Bronchial epithelial cell (primary cell): ENCODE measurements around the gene GRM5. TPM values are rescaled to one million over a fixed set of nuclear protein-coding genes. Genes with fewer than 3 reads are reported as not detected.
A peak's percentile ranks its signal among the peaks of the same experiment; 100 is the strongest.

Experiments
- DNase-seq: peaks from one replicate; pipeline ENCODE4 v3.0.0-alpha.2; 2010; ENCODE audit warnings: low read depth
- FAIRE-seq: peaks from 2 replicates; lab custom pipeline; 2011; peaks lifted over from hg19 to GRCh38; lab: Jason Lieb, UNC
- H3K27me3 ChIP-seq: 2 replicates; pipeline ENCODE4 v1.5.1; 2011; ENCODE audit warnings: low read length; ENCODE audit not compliant: control insufficient read depth, insufficient read depth
- H3K36me3 ChIP-seq: 2 replicates; pipeline ENCODE4 v1.5.1; 2011; ENCODE audit warnings: low read length; ENCODE audit not compliant: control insufficient read depth, insufficient read depth
- H3K4me3 ChIP-seq: 2 replicates; pipeline ENCODE4 v1.5.1; 2011; ENCODE audit warnings: mild to moderate bottlenecking, low read depth, low read length, control low read depth
- total RNA-seq: library from RNA; depleted of rRNA; stranded (reverse); fragments of >200 nt; gene quantifications from 2 replicates; pipeline ENCODE4 v1.2.1, GENCODE V29; 2014
- TF ChIP-seq, protein P1 (sequence below): IDR thresholded peaks from 2 replicates; pipeline ENCODE4 v1.5.1; 2011; ENCODE audit warnings: mild to moderate bottlenecking, moderate library complexity, low read length, control low read depth, inconsistent platforms; ENCODE audit not compliant: insufficient read depth, severe bottlenecking

GRM5 gene
- total RNA-seq, 1 donor from 2014 or later = not detected

DNA sequence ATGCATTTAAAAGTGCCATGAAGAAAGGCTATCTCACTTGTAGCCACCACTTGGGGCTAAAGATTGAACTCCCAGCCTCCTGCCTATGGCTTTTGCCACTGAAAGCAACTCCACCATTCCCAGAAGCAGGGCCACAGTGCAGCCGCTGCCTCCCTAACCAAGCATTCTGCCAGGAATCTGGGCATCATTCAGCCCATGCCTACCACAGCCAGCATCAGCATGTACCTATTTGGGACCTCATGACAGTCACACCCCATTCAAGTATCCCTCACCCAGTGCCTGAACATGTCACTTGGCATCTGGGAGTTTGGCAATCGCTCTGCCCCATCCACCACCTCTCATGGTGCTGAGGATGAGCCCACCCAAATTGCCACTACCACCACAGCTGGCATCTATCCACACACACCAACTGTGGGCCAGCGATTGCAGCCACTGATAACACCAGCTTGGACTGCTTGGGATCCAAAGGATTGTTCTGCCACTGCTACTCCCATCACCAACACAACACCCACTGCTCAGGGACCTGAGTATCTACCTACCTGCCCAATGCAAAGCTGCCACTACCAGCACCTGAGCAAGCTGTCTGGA, 234.4 kb downstream of the GRM5 start:
- peak; percentile 93 for FAIRE-seq
- Histone ChIP-seq H3K36me3 (no peaks in the 10 kb centered on the region), H3K4me3 (no peak overlapping the region), H3K27me3 (peaks cover 1% of the 10 kb centered on the region)
- TF ChIP-seq, protein P1, sequence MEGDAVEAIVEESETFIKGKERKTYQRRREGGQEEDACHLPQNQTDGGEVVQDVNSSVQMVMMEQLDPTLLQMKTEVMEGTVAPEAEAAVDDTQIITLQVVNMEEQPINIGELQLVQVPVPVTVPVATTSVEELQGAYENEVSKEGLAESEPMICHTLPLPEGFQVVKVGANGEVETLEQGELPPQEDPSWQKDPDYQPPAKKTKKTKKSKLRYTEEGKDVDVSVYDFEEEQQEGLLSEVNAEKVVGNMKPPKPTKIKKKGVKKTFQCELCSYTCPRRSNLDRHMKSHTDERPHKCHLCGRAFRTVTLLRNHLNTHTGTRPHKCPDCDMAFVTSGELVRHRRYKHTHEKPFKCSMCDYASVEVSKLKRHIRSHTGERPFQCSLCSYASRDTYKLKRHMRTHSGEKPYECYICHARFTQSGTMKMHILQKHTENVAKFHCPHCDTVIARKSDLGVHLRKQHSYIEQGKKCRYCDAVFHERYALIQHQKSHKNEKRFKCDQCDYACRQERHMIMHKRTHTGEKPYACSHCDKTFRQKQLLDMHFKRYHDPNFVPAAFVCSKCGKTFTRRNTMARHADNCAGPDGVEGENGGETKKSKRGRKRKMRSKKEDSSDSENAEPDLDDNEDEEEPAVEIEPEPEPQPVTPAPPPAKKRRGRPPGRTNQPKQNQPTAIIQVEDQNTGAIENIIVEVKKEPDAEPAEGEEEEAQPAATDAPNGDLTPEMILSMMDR = no peak
- no peak for DNase-seq

DNA sequence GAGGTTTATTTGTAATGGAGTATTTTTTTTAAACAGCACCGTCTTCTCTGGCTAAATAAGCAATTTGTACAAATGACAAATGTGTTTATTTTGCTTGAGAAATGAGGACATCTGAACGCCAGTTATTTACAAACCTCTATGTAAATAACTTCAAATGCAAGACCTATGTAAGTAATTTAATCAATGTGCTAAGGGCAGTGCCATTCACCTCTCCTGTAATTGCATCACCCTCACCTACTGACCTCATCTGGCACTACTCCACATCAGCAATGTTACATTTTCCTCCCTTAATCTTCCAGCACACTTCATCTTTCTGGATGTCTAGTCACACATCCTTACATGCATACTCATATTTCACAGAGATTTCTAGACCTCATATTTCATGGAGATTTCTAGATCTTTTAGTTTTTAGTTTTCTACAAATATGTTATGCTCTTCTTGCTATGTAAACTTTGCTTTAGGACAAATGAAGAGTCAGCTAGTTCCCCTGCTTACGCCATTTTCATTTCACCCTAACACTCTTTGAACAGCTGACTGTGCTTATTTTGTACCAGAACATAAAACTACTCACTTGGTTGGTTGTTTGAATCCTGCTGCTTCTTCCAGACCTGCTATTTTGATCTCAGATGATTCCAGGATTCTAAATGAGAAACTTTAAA, 238.6 kb downstream of the GRM5 start:
- FAIRE-seq (no peak), DNase-seq (peak; percentile 38)
- TF ChIP-seq, protein P1 = no peak
- Histone ChIP-seq H3K4me3 (no peak overlapping the region), H3K27me3 (peaks cover 1% of the 10 kb centered on the region), H3K36me3 (no peaks in the 10 kb centered on the region)

DNA sequence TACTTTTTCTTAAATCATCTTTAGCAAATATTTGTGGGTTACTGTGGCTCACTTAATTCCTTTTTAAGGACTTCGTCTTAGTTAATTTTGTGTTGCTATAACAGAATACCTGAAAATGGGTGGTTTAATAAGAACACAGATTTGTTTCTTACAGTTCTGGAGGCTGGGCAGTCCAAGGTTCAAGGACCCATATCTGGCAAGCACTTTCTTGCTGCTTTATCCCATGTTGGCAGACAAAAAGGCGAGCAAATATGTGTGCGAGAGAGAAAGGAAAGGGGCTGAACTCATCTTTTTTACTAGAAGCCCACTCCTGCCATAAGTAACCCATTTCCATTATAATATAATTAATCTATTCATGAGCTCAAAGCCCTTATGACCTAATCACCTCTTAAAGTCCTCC, 246.2 kb downstream of the GRM5 start:
- FAIRE-seq = no peak
- TF ChIP-seq, protein P1 = no peak

DNA sequence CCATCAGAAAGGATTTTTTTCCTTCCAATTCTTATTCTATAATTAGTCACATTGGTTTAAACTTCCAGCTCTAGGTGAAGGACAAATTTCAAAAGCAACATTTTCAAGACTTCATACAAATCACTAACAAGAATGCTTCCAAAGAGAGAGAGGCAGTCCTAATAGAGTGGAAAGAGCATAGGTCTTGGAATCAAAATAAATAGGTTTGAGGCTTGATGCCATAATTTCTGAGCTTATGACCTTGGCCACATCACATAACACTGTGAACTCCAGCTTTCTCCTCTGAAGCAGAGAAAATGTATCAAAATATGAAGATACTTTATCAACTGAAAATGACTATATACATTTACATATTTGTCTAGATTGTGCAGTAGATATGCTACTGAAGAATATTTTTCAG, 246.8 kb downstream of the GRM5 start:
- DNase-seq (no peak), FAIRE-seq (no peak)
- TF ChIP-seq, protein P1 = no peak
- Histone ChIP-seq H3K36me3 (no peaks in the 10 kb centered on the region), H3K4me3 (no peak overlapping the region), H3K27me3 (no peaks in the 10 kb centered on the region)

More for the DNA sequence above, 246.2 kb downstream of the GRM5 start:
- Histone ChIP-seq H3K27me3 (no peaks in the 10 kb centered on the region), H3K36me3 (no peaks in the 10 kb centered on the region), H3K4me3 (no peak overlapping the region)
- no peak for DNase-seq

DNA sequence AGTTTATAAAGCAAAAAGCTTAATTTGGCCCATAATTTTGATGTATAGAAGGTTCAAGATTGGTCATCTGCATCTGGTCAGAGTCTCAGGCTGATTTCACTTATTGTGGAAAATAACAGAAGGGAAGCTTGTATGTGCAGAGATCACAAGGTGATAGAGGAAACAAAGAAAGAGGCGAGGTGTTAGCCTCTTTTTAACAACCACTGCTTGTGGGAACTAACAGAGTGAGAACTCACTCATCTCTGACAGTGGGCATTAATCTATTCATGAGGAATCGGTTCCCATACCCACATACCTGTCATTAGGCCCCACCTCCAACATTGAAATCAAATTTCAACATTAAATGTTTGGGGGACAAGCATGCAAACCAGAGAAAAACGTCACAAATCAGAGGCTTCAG, 250.3 kb downstream of the GRM5 start:
- no peak for DNase-seq
- no peak for FAIRE-seq
- no peaks in the 10 kb centered on the region for H3K27me3 ChIP-seq
- TF ChIP-seq, protein P1 = no peak
- H3K36me3 ChIP-seq = no peaks in the 10 kb centered on the region
- no peak overlapping the region for H3K4me3 ChIP-seq

DNA sequence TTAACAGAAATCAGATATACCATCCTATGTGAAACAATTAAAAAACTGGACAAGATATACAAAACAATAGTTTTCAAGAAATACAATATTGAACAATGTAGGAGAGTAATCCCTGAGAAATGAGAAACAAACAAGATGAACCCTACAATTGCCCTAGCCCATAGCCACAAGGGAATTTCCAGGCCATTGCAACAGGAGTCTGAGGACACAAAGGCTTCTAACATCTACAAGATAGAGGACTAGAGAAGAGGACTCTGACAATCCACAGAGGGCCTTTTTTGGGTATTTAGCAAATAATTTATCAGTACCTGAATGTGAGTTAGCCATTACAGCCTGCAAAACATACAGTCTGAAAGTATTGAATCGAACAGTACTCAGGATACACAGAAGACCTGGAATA, 251.7 kb downstream of the GRM5 start:
- TF ChIP-seq, protein P1 = no peak
- DNase-seq (no peak), FAIRE-seq (no peak)
- Histone ChIP-seq H3K36me3 (no peaks in the 10 kb centered on the region), H3K4me3 (no peak overlapping the region), H3K27me3 (no peaks in the 10 kb centered on the region)
